SK-N-SH (cell line): ENCODE data around the gene MAMDC4. TPM values are rescaled to one million over a fixed set of nuclear protein-coding genes. Genes with fewer than 3 reads are reported as not detected.

Experiments used
- CTCF ChIA-PET: fragments of 300-600, 350-600 bp; formaldehyde crosslinking; extraction: SDS; loops from one replicate; lab custom pipeline; 2021; lab: Yijun Ruan, JAX
- POLR2A ChIA-PET: fragments of 350-600 bp; sonication (Branson Sonifier 250); formaldehyde crosslinking; extraction: SDS; loops from one replicate; lab custom pipeline; 2020; ENCODE audit warnings: antibody characterized with exemption, inconsistent platforms; lab: Yijun Ruan, JAX
- DNase-seq: peaks from one replicate; pipeline ENCODE4 v3.0.0; 2012
- H2AFZ ChIP-seq: fragments of 200-600 bp; sonication (generic); 2 replicates; pipeline ENCODE4 v1.8.1; 2016; ENCODE audit warnings: antibody characterized with exemption, mild to moderate bottlenecking, low read depth
- H3F3A ChIP-seq: fragments of 200-600 bp; sonication (generic); replicated peaks from 2 replicates; pipeline ENCODE3; 2016; ENCODE audit warnings: antibody characterized with exemption, mild to moderate bottlenecking; ENCODE audit not compliant: insufficient read depth
- H3K27ac ChIP-seq, 2 experiments: fragments of 200-500 bp in 1 of 2; fragments of 200-600 bp in 1 of 2; sonication (Bioruptor generic) in 1 of 2; sonication (generic), shearing (Covaris generic) in 1 of 2; 2 replicates each; pipeline versions ENCODE4 v1.5.1 to v1.6.1; 2014 to 2016; ENCODE audit warnings: low read depth in 2 of 2, inconsistent platforms in 1 of 2, low read length in 1 of 2, mild to moderate bottlenecking in 1 of 2, mixed read lengths in 1 of 2
- H3K27me3 ChIP-seq: fragments of 200-600 bp; sonication (generic), shearing (Covaris generic); 2 replicates; pipeline ENCODE4 v1.6.1; 2016; ENCODE audit warnings: mixed run types; ENCODE audit not compliant: insufficient read depth
- H3K36me3 ChIP-seq, 2 experiments: fragments of 200-500 bp in 1 of 2; fragments of 200-600 bp in 1 of 2; sonication (Bioruptor generic) in 1 of 2; sonication (generic) in 1 of 2; replicated peaks in 1 of 2; 2 replicates each; pipeline versions ENCODE3 to v1.5.1; 2014 to 2016; ENCODE audit warnings: low read length in 1 of 2, mild to moderate bottlenecking in 1 of 2; ENCODE audit not compliant: insufficient read depth in 2 of 2, control insufficient read depth in 1 of 2
- H3K4me1 ChIP-seq, 2 experiments: fragments of 200-500 bp in 1 of 2; fragments of 200-600 bp in 1 of 2; sonication (Bioruptor generic) in 1 of 2; sonication (generic), shearing (Covaris generic) in 1 of 2; 2 replicates each; pipeline versions ENCODE4 v1.5.1 to v1.6.1; 2014 to 2016; ENCODE audit warnings: low read depth in 1 of 2, low read length in 1 of 2, mixed run types in 1 of 2; ENCODE audit not compliant: insufficient read depth in 2 of 2, control insufficient read depth in 1 of 2
- H3K4me2 ChIP-seq: fragments of 200-600 bp; sonication (generic), shearing (Covaris generic); 2 replicates; pipeline ENCODE4 v1.6.1; 2017; ENCODE audit warnings: mixed run types
- H3K4me3 ChIP-seq, 2 experiments: fragments of 200-500 bp in 1 of 2; fragments of 200-600 bp in 1 of 2; sonication (Bioruptor generic) in 1 of 2; sonication (generic), shearing (Covaris generic) in 1 of 2; 2 replicates each; pipeline versions ENCODE4 v1.5.1 to v1.8.1; 2014 to 2016; ENCODE audit warnings: low read depth in 2 of 2, inconsistent platforms in 1 of 2, low read length in 1 of 2, mild to moderate bottlenecking in 1 of 2, mixed read lengths in 1 of 2, moderate library complexity in 1 of 2
- H3K79me2 ChIP-seq: fragments of 200-600 bp; sonication (generic); 2 replicates; pipeline ENCODE4 v1.8.1; 2017; ENCODE audit warnings: mild to moderate bottlenecking; ENCODE audit not compliant: insufficient read depth
- H3K9ac ChIP-seq: fragments of 200-600 bp; sonication (generic); 2 replicates; pipeline ENCODE4 v1.6.1; 2017; ENCODE audit warnings: mixed run types
- H3K9me2 ChIP-seq: fragments of 200-600 bp; sonication (generic); 2 replicates; pipeline ENCODE4 v1.6.1; 2017; ENCODE audit warnings: mixed run types
- H3K9me3 ChIP-seq: fragments of 200-600 bp; sonication (generic); 2 replicates; pipeline ENCODE4 v1.6.1; 2017; ENCODE audit warnings: mixed run types, mild to moderate bottlenecking, moderate library complexity
- H4K20me1 ChIP-seq: fragments of 200-600 bp; sonication (generic); 2 replicates; pipeline ENCODE4 v1.6.1; 2017; ENCODE audit warnings: mild to moderate bottlenecking, mixed run types; ENCODE audit not compliant: insufficient read depth
- CHD2 ChIP-seq: fragments of 150-350 bp; IDR thresholded peaks from 2 replicates; pipeline ENCODE4 v1.6.1; 2018; ENCODE audit warnings: low read length; ENCODE audit not compliant: partially characterized antibody
- EP300 ChIP-seq, 2 experiments: IDR thresholded peaks; 2 replicates each; pipeline versions ENCODE4 v1.4.0 to v1.6.1; 2012; ENCODE audit warnings: borderline replicate concordance in 1 of 2, low read depth in 1 of 2, low read length in 1 of 2
- FOSL2 ChIP-seq: IDR thresholded peaks from 2 replicates; pipeline ENCODE4 v1.4.0; 2012; ENCODE audit warnings: low read depth, mild to moderate bottlenecking, moderate library complexity, borderline replicate concordance
- FOXM1 ChIP-seq: IDR thresholded peaks from 2 replicates; pipeline ENCODE4 v1.4.0; 2012; ENCODE audit warnings: low read depth, mild to moderate bottlenecking
- GABPA ChIP-seq: IDR thresholded peaks from 2 replicates; pipeline ENCODE4 v1.4.0; 2012; ENCODE audit warnings: low read depth, mild to moderate bottlenecking
- JUND ChIP-seq: IDR thresholded peaks from 2 replicates; pipeline ENCODE4 v1.4.0; 2012
- MEF2A ChIP-seq: IDR thresholded peaks from 2 replicates; pipeline ENCODE4 v1.4.0; 2012; ENCODE audit warnings: low read depth, borderline replicate concordance
- MXI1 ChIP-seq: IDR thresholded peaks from 2 replicates; pipeline ENCODE4 v1.6.1; 2012; ENCODE audit warnings: mild to moderate bottlenecking, low read depth, low read length, improper control_type of control experiment
- RAD21 ChIP-seq: IDR thresholded peaks from 2 replicates; pipeline ENCODE4 v1.6.1; 2012; ENCODE audit warnings: mild to moderate bottlenecking, low read length
- RCOR1 ChIP-seq: fragments of 150-350 bp; IDR thresholded peaks from 2 replicates; pipeline ENCODE4 v1.6.1; 2017; ENCODE audit warnings: antibody characterized with exemption, low read length
- RXRA ChIP-seq: IDR thresholded peaks from 2 replicates; pipeline ENCODE4 v1.4.0; 2012; ENCODE audit warnings: low read depth, mild to moderate bottlenecking, borderline replicate concordance
- SIN3A ChIP-seq: IDR thresholded peaks from 2 replicates; pipeline ENCODE4 v1.6.1; 2012; ENCODE audit warnings: low read depth, mild to moderate bottlenecking, low read length, moderate library complexity, borderline replicate concordance
- SMC3 ChIP-seq: IDR thresholded peaks from 2 replicates; pipeline ENCODE4 v1.6.1; 2012; ENCODE audit warnings: low read depth, low read length, improper control_type of control experiment
- TAF1 ChIP-seq: IDR thresholded peaks from 2 replicates; pipeline ENCODE4 v1.6.1; 2012; ENCODE audit warnings: low read depth, mild to moderate bottlenecking, low read length, moderate library complexity, borderline replicate concordance
- TCF12 ChIP-seq: IDR thresholded peaks from 2 replicates; pipeline ENCODE4 v1.4.0; 2012
- WGBS: methylation state at CpG from one replicate; pipeline ENCODE4 v1.1.6; 2017; ENCODE audit warnings: low lambda C conversion rate; 5-methylcytosine and 5-hydroxymethylcytosine counted together
- polyA plus RNA-seq, 3 experiments: library from polyadenylated mRNA; depleted of rRNA; stranded (reverse); fragments of >200 nt; gene quantifications; 2 replicates each; pipeline ENCODE4 v1.2.3, GENCODE V29; 2012
- TF ChIP-seq, protein P1 (sequence below): fragments of 200-600 bp; sonication (generic); IDR thresholded peaks from 2 replicates; pipeline ENCODE4 v1.6.1; 2017; ENCODE audit warnings: antibody characterized with exemption, mild to moderate bottlenecking, moderate library complexity
- TF ChIP-seq, protein P2 (sequence below): IDR thresholded peaks from 2 replicates; pipeline ENCODE4 v1.4.0; 2012; ENCODE audit warnings: low read depth, borderline replicate concordance
- TF ChIP-seq, protein P3 (sequence below): IDR thresholded peaks from 2 replicates; pipeline ENCODE4 v1.4.0; 2012; ENCODE audit warnings: low read depth
- TF ChIP-seq, protein P4 (sequence below): fragments of 150-350 bp; IDR thresholded peaks from 2 replicates; pipeline ENCODE4 v1.6.1; 2017; ENCODE audit warnings: antibody characterized with exemption, low read length, low read depth, borderline replicate concordance
- TF ChIP-seq, protein P5 (sequence below): IDR thresholded peaks from 2 replicates; pipeline ENCODE4; 2012

Gene MAMDC4
- polyA plus RNA-seq, 1 of the 3 experiments (the other 2 are of a cell fraction): 4.2 TPM

DNA sequence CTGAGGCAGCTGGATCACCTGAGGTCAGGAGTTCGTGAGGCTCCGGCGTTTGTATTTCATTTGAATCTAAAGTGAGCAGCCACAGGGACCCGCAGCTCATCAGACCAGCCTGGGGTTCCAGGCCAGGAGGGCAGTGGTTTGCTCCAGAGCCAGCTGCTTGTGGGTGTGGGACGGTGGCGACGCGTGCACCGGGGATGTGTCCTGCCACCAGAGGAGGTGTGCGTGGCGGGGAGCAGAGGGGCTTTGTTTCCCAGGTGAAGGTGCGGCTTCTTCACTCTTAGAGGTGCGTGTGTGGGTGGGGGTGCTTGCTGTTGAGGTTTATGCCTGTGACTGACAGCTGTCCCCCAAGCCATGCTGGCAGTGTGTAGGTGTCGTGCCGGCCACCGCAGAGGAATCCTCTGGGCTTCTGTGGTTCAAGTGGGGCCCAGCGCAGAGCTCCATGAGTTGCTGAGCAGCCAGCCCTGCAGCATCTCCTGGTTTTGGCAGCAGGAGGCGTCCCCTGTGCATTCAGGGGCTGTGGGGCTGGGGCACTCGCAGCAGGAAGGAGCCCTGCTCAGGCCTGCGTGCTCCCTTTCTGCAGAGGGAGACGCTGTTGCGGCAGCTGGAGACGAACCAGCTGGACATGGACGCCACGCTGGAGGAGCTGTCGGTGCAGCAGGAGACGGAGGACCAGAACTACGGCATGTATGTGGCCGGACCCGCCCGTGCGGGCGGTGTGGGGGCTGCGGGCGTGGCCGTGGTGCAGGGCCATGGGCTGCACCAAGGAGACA lies 16.8 kb upstream of the MAMDC4 start:
- H3K4me2 ChIP-seq: no peak overlapping the region
- no peak overlapping the region for H2AFZ ChIP-seq
- ChIA-PET POLR2A (interaction anchor here (1.0 kb wide), 1 partner anchor 15 kb away, joined by 3 read pairs; no protein-coding TSS in a partner anchor), CTCF (interaction anchor here (0.8 to 2.2 kb wide), 5 partner anchors 7 to 194 kb away, joined by 3 to 6 read pairs (median 3); no protein-coding TSS in a partner anchor)
- H3K4me1 ChIP-seq: peaks cover 0 to 4% of the 10 kb centered on the region in 2 experiments; a peak in 1 of 4 replicates
- DNase-seq: no peak
- no peaks in the 10 kb centered on the region for H4K20me1 ChIP-seq
- 97% methylated on average over 28 of the region's 36 CpGs for WGBS
- no peak overlapping the region for H3K9ac ChIP-seq
- no peak overlapping the region for H3K4me3 ChIP-seq
- H3K9me3 ChIP-seq: no peaks in the 10 kb centered on the region
- H3F3A ChIP-seq: no peaks in the 10 kb centered on the region
- TF ChIP-seq RAD21: no peak
- TF ChIP-seq SMC3: no peak
- TF ChIP-seq, protein P1, sequence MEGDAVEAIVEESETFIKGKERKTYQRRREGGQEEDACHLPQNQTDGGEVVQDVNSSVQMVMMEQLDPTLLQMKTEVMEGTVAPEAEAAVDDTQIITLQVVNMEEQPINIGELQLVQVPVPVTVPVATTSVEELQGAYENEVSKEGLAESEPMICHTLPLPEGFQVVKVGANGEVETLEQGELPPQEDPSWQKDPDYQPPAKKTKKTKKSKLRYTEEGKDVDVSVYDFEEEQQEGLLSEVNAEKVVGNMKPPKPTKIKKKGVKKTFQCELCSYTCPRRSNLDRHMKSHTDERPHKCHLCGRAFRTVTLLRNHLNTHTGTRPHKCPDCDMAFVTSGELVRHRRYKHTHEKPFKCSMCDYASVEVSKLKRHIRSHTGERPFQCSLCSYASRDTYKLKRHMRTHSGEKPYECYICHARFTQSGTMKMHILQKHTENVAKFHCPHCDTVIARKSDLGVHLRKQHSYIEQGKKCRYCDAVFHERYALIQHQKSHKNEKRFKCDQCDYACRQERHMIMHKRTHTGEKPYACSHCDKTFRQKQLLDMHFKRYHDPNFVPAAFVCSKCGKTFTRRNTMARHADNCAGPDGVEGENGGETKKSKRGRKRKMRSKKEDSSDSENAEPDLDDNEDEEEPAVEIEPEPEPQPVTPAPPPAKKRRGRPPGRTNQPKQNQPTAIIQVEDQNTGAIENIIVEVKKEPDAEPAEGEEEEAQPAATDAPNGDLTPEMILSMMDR: no peak
- TF ChIP-seq, protein P2, sequence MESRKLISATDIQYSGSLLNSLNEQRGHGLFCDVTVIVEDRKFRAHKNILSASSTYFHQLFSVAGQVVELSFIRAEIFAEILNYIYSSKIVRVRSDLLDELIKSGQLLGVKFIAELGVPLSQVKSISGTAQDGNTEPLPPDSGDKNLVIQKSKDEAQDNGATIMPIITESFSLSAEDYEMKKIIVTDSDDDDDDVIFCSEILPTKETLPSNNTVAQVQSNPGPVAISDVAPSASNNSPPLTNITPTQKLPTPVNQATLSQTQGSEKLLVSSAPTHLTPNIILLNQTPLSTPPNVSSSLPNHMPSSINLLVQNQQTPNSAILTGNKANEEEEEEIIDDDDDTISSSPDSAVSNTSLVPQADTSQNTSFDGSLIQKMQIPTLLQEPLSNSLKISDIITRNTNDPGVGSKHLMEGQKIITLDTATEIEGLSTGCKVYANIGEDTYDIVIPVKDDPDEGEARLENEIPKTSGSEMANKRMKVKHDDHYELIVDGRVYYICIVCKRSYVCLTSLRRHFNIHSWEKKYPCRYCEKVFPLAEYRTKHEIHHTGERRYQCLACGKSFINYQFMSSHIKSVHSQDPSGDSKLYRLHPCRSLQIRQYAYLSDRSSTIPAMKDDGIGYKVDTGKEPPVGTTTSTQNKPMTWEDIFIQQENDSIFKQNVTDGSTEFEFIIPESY: no peak
- TF ChIP-seq JUND: no peak
- TF ChIP-seq MEF2A: no peak
- no peak for TF ChIP-seq EP300 (IDR thresholded peaks at IDR 0.05; ENCODE audit: borderline replicate concordance in 1 of 2, low read depth in 1 of 2, low read length in 1 of 2)
- no peak for TF ChIP-seq RCOR1
- TF ChIP-seq FOSL2: no peak
- no peak for TF ChIP-seq TAF1
- TF ChIP-seq TCF12: no peak
- TF ChIP-seq RXRA: no peak
- TF ChIP-seq, protein P3, sequence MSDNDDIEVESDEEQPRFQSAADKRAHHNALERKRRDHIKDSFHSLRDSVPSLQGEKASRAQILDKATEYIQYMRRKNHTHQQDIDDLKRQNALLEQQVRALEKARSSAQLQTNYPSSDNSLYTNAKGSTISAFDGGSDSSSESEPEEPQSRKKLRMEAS: no peak
- no peak for TF ChIP-seq SIN3A
- TF ChIP-seq, protein P4, sequence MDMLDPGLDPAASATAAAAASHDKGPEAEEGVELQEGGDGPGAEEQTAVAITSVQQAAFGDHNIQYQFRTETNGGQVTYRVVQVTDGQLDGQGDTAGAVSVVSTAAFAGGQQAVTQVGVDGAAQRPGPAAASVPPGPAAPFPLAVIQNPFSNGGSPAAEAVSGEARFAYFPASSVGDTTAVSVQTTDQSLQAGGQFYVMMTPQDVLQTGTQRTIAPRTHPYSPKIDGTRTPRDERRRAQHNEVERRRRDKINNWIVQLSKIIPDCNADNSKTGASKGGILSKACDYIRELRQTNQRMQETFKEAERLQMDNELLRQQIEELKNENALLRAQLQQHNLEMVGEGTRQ: no peak
- TF ChIP-seq CHD2: no peak
- TF ChIP-seq, protein P5, sequence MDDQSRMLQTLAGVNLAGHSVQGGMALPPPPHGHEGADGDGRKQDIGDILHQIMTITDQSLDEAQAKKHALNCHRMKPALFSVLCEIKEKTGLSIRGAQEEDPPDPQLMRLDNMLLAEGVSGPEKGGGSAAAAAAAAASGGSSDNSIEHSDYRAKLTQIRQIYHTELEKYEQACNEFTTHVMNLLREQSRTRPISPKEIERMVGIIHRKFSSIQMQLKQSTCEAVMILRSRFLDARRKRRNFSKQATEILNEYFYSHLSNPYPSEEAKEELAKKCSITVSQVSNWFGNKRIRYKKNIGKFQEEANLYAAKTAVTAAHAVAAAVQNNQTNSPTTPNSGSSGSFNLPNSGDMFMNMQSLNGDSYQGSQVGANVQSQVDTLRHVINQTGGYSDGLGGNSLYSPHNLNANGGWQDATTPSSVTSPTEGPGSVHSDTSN: no peak
- no peak for TF ChIP-seq GABPA
- TF ChIP-seq FOXM1: no peak
- no peak for TF ChIP-seq MXI1
- H3K27me3 ChIP-seq: no peaks in the 10 kb centered on the region
- H3K79me2 ChIP-seq: no peaks in the 10 kb centered on the region
- no peaks in the 10 kb centered on the region for H3K9me2 ChIP-seq
- H3K27ac ChIP-seq: no peak overlapping the region
- H3K36me3 ChIP-seq: peaks cover 4 to 39% of the 10 kb centered on the region in 2 experiments
